ENCODE data around the gene MX2. TPM values are rescaled to one million over a fixed set of nuclear protein-coding genes. Genes with fewer than 3 reads are reported as not detected.

Gene MX2
- total and polyA plus RNA-seq, 2 of the 8 experiments (the other 6 are each of a cell fraction or from before 2014, with no cell fraction given) = 3.1 to 8.9 TPM

GRCh38 chr21:41406340-41406739, 44.5 kb downstream of the MX2 start:
- H3K36me3 ChIP-seq (ENCODE audit: control insufficient read depth in 2 of 4, insufficient read depth in 4 of 4, low read length in 3 of 4) = no peaks in the 10 kb centered on the region
- no peaks in the 10 kb centered on the region for H4K20me1 ChIP-seq (replicated peaks in 1 of 2; ENCODE audit: control insufficient read depth in 1 of 2, insufficient read depth in 2 of 2, low read length in 2 of 2)
- H3K4me2 ChIP-seq (ENCODE audit: insufficient read depth in 1 of 2, low read depth in 2 of 2, low read length in 2 of 2) = no peak overlapping the region
- no peak overlapping the region for H2AFZ ChIP-seq (ENCODE audit: low read length)
- H2BK120ac ChIP-seq (replicated peaks; ENCODE audit: low read depth, low read length) = no peak overlapping the region
- H3K4me1 ChIP-seq (replicated peaks in 1 of 4; ENCODE audit: control insufficient read depth in 3 of 4, insufficient read depth in 4 of 4, low read length in 3 of 4) = no peaks in the 10 kb centered on the region
- H3K27me3 ChIP-seq (replicated peaks in 1 of 4; ENCODE audit: control insufficient read depth in 3 of 4, extremely low read depth in 1 of 4, insufficient read depth in 3 of 4, low read length in 3 of 4) = no peaks in the 10 kb centered on the region
- ChIA-PET CTCF (ENCODE audit: partially characterized antibody) (no interaction called here), POLR2A (ENCODE audit: partially characterized antibody) (no interaction called here)
- H2BK12ac ChIP-seq (ENCODE audit: low read depth, low read length) = no peak overlapping the region
- H3K23ac ChIP-seq (ENCODE audit: insufficient read length) = no peak overlapping the region
- no peak overlapping the region for H4K5ac ChIP-seq (ENCODE audit: insufficient read length, low read depth, low read length)
- H3K14ac ChIP-seq (ENCODE audit: insufficient read length) = no peak overlapping the region
- no peak overlapping the region for H2BK15ac ChIP-seq (ENCODE audit: low read length)
- no peak for TF ChIP-seq SP1 (IDR thresholded peaks at IDR 0.05; ENCODE audit: low read depth, low read length)
- TF ChIP-seq GABPA (IDR thresholded peaks at IDR 0.05; ENCODE audit: borderline replicate concordance, insufficient read depth, low read length) = no peak
- TF ChIP-seq CEBPB (IDR thresholded peaks at IDR 0.05; ENCODE audit: low read depth, low read length) = no peak
- TF ChIP-seq SP2 (IDR thresholded peaks at IDR 0.05; ENCODE audit: low read length) = no peak
- no peak overlapping the region for H4K91ac ChIP-seq (replicated peaks; ENCODE audit: insufficient read length, low read length)
- FAIRE-seq = no peak
- H3K4me3 ChIP-seq (ENCODE audit: extremely low read depth in 1 of 4, insufficient read depth in 2 of 4, low read depth in 3 of 4, low read length in 4 of 4) = no peak overlapping the region
- no peak overlapping the region for H3K9ac ChIP-seq (replicated peaks in 1 of 4; ENCODE audit: extremely low read depth in 1 of 4, low read depth in 3 of 4, low read length in 3 of 4)
- no peak overlapping the region for H3K27ac ChIP-seq (ENCODE audit: low read depth, low read length)
- no peaks in the 10 kb centered on the region for H3K79me1 ChIP-seq (ENCODE audit: low read depth, low read length)
- WGBS, 2 experiments (ENCODE audit: extremely low coverage in 1 of 2, insufficient coverage in 1 of 2, insufficient read length in 1 of 2, insufficient replicate concordance in 2 of 2, low coverage in 1 of 2, low lambda C conversion rate in 2 of 2, missing lambda C conversion rate in 1 of 2) = 89% methylated on average over 6 of the region's 6 CpGs; no CpG with 5 or more reads in 1 of the 2 experiments
- H3K23me2 ChIP-seq (ENCODE audit: low read depth, low read length) = no peaks in the 10 kb centered on the region
- no peak overlapping the region for H3K56ac ChIP-seq (replicated peaks; ENCODE audit: insufficient read length, low read depth, low read length)
- H3K79me2 ChIP-seq (ENCODE audit: control insufficient read depth in 1 of 2, insufficient read depth in 2 of 2, low read length in 2 of 2) = no peaks in the 10 kb centered on the region
- H2BK5ac ChIP-seq (ENCODE audit: low read depth, low read length) = no peak overlapping the region
- no peak overlapping the region for H3K4ac ChIP-seq (replicated peaks; ENCODE audit: insufficient read length, low read depth, low read length)
- no peak overlapping the region for H2BK20ac ChIP-seq (ENCODE audit: low read length)
- DNase-seq (ENCODE audit: low read depth in 1 of 2, low spot score in 2 of 2) = no peak
- no peak overlapping the region for H2AK5ac ChIP-seq (ENCODE audit: low read depth, low read length)
- no peaks in the 10 kb centered on the region for H3K9me3 ChIP-seq (ENCODE audit: insufficient read depth in 2 of 2, low read depth in 1 of 2, low read length in 1 of 2)
- H4K8ac ChIP-seq (ENCODE audit: extremely low read depth, insufficient read depth, low read length) = no peak overlapping the region
- no peak overlapping the region for H3K18ac ChIP-seq (ENCODE audit: extremely low read depth, low read length)
